ENCODE results near the gene PRKCE.

- TF ChIP-seq CTCF (IDR thresholded peaks at IDR 0.05) (no peak), POLR2A (IDR thresholded peaks at IDR 0.05) (no peak)
Observed at GRCh38 chr2:46047290-46047689, 395.8 kb downstream of the PRKCE start.
